GM23338 (cell line): Measurements from ENCODE around the gene MCEE.

Source experiments
- CREB1 ChIP-seq: fragments of 250-450 bp; sonication (Bioruptor Pico); IDR thresholded peaks from 2 replicates; pipeline ENCODE4 v1.5.0; 2020; ENCODE audit warnings: low read depth, mild to moderate bottlenecking, moderate library complexity
- CTCF ChIP-seq, 2 experiments: fragments of 200-600 bp in 1 of 2; sonication (generic) in 1 of 2; conservative IDR thresholded peaks; 2 replicates each; pipeline versions ENCODE4 v1.5.1 to v1.6.1; 2016 to 2017; ENCODE audit warnings: antibody characterized with exemption in 2 of 2, low read depth in 2 of 2, mild to moderate bottlenecking in 2 of 2, moderate library complexity in 1 of 2
- ETS1 ChIP-seq: IDR thresholded peaks from 2 replicates; pipeline ENCODE4 v1.6.1; 2016; ENCODE audit warnings: antibody characterized with exemption
- EZH2 ChIP-seq: fragments of 200-600 bp; sonication (generic); IDR thresholded peaks from one replicate; pipeline ENCODE4 v1.8.0; 2017; ENCODE audit warnings: antibody characterized with exemption, mild to moderate bottlenecking, low read depth; ENCODE audit not compliant: unreplicated experiment
- EZH2phosphoT487 ChIP-seq: fragments of 200-600 bp; sonication (generic); IDR thresholded peaks from one replicate; pipeline ENCODE4 v1.8.1; 2018; ENCODE audit warnings: antibody characterized with exemption; ENCODE audit not compliant: unreplicated experiment
- JUNB ChIP-seq: IDR thresholded peaks from one replicate; pipeline ENCODE4 v1.6.1; 2016; ENCODE audit warnings: antibody characterized with exemption; ENCODE audit not compliant: unreplicated experiment
- POLR2AphosphoS5 ChIP-seq: IDR thresholded peaks from 2 replicates; pipeline ENCODE4 v1.6.1; 2016; ENCODE audit warnings: antibody characterized with exemption, low read depth
- REST ChIP-seq: IDR thresholded peaks from one replicate; pipeline ENCODE4 v1.6.1; 2018; ENCODE audit warnings: antibody characterized with exemption; ENCODE audit not compliant: unreplicated experiment
- STAT1 ChIP-seq: IDR thresholded peaks from one replicate; pipeline ENCODE4 v1.6.1; 2016; ENCODE audit warnings: antibody characterized with exemption; ENCODE audit not compliant: unreplicated experiment
- ZNF114 ChIP-seq: fragments of 250-450 bp; sonication (Bioruptor Pico); IDR thresholded peaks from 2 replicates; pipeline ENCODE4 v1.5.0; 2020; ENCODE audit warnings: mild to moderate bottlenecking, moderate library complexity
- ZNF331 ChIP-seq: fragments of 250-450 bp; sonication (Bioruptor Pico); IDR thresholded peaks from 2 replicates; pipeline ENCODE4 v1.5.0; 2020; ENCODE audit warnings: low read depth, mild to moderate bottlenecking, moderate library complexity
- ZNF462 ChIP-seq: fragments of 250-450 bp; sonication (Bioruptor Pico); IDR thresholded peaks from 2 replicates; pipeline ENCODE4 v1.5.0; 2020; ENCODE audit warnings: mild to moderate bottlenecking, moderate library complexity

GRCh38 chr2:71068218-71069035 lies 61.6 kb downstream of the MCEE start, which contains the start of gene NAGK:
- TF ChIP-seq POLR2AphosphoS5 (peak; percentile 100), CTCF (conservative IDR thresholded peaks at IDR 0.05; ENCODE audit: low read depth in 2 of 2) (no peak), CREB1 (CRISPR knock-in tag) (peak; percentile 84), EZH2 (no peak), JUNB (no peak), ZNF331 (CRISPR knock-in tag) (no peak), REST (peak; percentile 18), EZH2phosphoT487 (no peak), ZNF114 (CRISPR knock-in tag) (no peak), ZNF462 (CRISPR knock-in tag) (no peak), STAT1 (no peak), ETS1 (peak; percentile 79)
